ENCODE measurements around the gene PTH2R.
"Not testable (repeated sequence)": the region's sequence is repeated elsewhere in the genome, so short reads cannot be mapped to it uniquely, and the experiment has no call there.

PTH2R gene

GRCh38 chr2:208406474-208407451 lies at the start of gene PTH2R:
PTH2R (plus strand) TSS chr2:208406792; CDS start chr2:208407044, 252 bp downstream.
- no peak for DNase-seq (ENCODE audit: low read depth)

DNA sequence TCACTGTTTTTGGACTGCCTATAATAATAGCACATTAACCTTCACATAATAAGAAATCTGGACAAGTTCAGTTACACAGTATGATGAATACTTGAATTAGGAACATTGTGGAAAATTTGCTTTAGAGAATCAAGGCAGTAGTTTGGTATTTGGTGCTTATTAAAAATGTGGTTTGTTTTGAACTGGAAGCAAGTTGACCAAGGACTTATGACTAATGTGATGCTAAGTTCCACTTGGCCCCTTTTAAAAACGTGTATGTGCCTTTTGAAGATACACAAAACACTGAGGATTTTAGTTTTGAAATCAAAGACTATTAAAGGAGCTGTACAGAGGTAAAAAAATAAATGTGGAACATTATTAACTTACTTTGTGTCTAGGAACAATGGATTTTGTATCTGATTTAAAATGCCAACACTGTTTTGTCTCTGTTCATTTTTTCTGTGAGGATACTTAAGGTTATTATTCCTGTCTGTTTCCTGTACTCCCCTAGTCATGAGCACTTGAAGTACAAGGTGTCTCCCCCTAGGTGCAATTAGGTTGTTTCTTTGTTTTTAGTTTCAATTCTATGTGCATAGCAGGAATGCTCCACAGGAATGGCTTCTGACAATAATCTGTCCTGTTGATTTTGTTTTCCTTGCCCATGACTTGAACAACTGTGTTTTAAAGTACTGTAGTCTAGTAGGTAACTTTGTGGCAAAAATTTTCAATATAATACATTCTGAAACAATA lies 49.6 kb upstream of the PTH2R start:
- no peak for DNase-seq (ENCODE audit: low read depth)

DNA sequence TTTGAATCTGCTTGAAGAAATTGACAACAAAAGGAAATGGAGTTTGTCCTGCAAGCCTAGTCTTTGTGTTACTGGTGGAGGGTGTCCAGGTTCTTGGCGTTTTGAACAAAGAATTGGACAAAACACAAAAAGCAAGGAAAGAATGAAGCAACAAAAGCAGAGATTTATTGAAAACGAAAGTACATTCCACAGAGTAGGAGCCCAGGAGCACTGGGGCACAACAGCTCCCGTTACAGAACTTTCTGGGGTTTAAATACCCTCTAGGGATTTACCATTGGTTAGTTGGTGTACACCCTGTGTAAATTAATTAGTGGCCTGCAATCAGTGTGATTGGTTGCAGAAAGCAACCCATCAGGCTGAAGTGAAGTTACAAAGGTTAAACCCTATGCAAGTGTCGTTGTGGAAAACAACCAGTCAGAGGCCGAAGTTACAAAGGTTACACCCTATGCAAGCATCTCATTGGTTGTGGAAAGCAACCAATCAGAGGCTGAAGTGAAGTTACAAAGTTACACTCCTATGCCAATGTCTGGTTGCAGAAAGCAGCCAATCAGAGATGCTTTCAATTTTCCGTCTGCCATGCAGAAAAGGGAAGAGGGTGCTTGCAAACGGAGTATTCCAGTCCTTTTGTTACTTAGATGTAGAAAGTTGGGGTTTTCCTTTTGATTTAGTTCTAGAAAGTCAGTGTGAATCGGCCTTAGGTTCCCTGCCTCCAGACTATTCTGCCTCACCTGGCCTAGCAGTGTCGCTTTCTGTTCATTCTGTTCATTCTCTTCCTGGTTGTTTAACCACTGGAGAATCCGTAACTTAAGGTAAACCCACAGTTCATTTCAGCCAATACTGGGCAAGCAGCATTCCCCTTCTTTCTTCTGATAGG lies 47.6 kb upstream of the PTH2R start:
- DNase-seq (ENCODE audit: low read depth): no peak

DNA sequence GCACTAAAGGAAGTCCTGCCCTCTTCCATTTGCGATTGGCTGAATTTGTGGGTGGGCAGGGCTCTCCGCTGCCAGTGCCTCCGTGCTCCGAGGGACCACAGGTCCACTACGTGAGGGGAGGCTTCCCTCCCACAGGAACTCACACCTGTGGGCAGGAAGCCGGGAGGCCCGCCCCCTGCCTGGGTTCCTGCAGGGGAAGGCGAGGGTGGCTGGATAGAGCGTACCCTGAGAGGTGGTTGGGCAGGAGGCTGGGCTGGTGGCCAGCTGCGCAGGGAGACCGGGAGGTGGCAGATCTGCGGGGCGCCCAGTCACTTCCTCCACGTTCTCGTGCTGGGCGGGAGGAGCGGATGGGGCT lies 47.0 kb upstream of the PTH2R start:
- DNase-seq (ENCODE audit: low read depth): no peak

- no peak for DNase-seq (ENCODE audit: low read depth)
These were observed 46.1 kb upstream of the PTH2R start for GRCh38 chr2:208360259-208361076.

DNA sequence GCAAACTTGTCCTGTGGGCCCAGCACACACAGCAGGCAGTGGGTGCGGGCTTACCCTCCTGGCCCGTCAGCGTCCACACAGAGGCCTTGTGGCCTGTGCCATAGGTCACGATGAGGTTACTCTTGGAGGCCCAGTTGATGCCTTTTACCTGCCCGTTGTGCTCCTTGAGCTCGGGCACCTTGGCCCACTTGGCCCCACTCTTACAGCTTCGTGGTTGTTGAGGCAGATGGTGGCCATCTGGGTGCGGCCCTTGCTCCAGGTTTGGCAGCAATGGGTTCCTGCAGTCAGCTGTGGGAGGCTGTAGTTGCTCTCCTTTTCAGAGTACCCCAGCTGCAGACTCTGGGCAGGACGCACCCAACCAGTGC lies 45.5 kb upstream of the PTH2R start:
- no peak for DNase-seq (ENCODE audit: low read depth)

- DNase-seq (ENCODE audit: low read depth): peak; percentile 30
These were observed 43.1 kb upstream of the PTH2R start for GRCh38 chr2:208363485-208363884.

DNA sequence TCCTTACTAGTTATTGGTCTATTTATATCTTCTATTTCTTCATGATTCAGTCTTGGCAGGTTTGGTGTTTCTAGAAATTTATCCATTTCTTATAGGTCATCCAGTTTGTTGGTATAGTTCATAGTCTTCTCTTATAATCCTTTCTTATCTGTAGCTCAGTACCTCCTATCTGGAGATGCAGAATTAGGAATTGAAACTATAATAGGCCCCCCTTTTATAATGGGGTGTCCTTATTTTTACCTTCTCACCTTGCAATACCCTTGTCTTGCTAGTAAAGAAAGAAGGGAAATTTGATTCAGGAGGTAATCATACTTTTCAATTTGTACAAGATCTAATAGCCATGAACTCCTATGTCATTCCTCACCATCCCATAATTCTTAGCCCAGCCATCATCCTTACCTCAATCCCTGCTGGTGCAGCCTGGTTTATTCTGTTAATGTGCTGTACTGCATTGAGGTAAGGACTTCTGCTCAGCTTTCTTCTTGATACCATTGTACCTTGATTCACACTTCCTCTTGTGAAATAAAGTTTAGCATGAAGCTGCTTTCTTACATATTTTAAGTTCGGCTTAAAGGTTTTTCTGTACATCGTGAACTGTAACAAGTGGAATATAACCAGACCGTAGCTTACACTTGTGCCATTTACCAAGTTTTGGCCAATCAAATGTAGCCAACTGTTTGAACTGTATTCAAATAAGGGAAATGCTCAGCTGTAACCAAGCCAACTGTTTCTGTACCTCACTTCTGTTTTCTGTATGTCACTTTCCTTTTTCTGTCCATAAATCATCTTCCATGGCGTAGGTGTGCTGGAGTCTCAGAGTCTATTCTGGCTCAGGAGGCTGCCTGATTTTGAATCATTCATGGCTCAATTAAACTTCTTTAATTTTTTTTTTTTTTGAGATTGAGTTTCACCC lies 40.1 kb upstream of the PTH2R start:
- no peak for DNase-seq (ENCODE audit: low read depth)

DNA sequence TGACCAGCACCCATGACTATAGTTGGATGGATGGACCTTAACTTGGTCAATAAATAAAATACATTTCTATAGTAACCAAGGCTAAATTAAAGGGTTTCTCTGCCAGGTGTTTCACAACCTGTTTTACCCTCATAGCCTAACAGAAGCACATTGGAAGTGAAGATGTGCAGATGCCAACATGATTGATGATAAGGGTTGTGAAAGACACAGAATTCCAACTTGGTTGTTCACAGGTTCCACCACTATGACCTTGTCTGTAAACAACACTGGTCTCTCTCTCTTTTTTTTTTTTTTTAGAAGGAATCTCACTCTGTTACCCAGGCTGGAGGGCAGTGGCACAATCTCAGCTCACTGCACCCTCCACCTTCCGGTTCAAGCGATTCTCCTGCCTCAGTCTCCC lies 37.5 kb upstream of the PTH2R start:
- no peak for DNase-seq (ENCODE audit: low read depth)

- DNase-seq (ENCODE audit: low read depth): no peak
These were observed 35.5 kb upstream of the PTH2R start for GRCh38 chr2:208370881-208371633.

GRCh38 chr2:208371634-208371935 lies 35.0 kb upstream of the PTH2R start:
- DNase-seq (ENCODE audit: low read depth): no peak

GRCh38 chr2:208373460-208374089 lies 33.0 kb upstream of the PTH2R start:
- DNase-seq (ENCODE audit: low read depth): peak; percentile 19

DNA sequence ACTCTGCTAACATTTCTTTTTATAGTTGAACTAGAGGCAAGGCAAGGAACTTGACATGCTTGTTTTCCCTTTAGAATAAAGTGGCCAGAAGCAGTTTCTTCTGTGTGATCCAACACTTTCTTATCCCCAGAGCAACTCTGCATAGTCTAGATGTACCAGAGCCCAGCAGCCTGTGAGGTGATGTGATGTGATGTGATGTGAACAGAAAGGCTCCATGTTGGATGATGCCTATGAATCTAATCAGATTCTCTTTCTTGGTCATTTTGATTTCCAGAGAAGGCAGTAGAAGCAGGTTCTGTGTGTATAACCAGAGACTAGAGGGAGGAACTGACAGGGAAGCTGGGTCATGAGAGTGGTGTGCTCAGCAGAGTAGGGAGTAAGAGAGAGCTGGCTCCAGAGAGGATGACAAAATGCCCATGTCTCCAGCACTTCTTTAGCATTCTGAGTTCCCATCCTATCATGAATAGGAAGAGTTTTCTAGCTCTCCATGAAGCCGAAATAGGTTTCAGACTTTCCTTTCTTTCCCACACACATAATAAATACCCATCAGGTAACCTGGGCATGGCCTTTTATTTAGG lies 31.0 kb upstream of the PTH2R start:
- no peak for DNase-seq (ENCODE audit: low read depth)

DNA sequence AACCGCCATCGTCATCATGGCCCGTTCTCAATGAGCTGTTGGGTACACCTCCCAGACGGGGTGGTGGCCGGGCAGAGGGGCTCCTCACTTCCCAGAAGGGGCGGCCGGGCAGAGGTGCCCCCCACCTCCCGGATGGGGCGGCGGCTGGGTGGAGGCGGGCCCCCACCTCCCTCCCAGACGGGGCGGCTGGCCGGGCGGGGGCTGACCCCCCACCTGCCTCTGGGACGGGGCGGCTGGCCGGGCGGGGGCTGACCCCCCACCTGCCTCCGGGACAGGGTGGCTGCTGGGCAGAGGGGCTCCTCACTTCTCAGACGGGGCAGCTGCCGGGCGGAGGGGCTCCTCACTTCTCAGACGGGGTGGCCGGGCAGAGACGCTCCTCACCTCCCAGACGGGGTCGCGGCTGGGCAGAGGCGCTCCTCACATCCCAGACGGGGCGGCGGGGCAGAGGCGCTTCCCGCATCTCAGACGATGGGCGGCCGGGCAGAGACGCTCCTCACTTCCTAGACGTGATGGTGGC lies 29.2 kb upstream of the PTH2R start:
- DNase-seq (ENCODE audit: low read depth): not testable (repeated sequence)

DNA sequence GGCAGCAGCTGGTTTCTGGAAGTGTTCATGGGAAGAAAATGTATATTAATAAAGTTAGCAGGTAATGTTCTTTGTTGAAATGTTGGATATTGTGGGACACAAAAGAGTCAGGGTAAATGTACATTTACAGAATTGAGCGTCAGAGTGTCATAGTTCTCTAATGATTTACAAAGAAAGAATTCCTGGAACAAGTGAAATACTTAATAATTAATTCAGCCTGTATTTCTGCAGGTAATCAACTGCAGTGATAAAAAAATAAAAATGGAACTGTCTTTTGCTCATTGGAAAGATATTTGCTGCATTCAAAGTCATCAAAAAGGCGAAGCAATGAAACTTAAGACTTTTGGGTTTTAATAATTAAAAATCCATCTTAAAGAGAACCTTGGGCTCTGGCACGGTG lies 27.4 kb upstream of the PTH2R start:
- DNase-seq (ENCODE audit: low read depth): no peak

DNA sequence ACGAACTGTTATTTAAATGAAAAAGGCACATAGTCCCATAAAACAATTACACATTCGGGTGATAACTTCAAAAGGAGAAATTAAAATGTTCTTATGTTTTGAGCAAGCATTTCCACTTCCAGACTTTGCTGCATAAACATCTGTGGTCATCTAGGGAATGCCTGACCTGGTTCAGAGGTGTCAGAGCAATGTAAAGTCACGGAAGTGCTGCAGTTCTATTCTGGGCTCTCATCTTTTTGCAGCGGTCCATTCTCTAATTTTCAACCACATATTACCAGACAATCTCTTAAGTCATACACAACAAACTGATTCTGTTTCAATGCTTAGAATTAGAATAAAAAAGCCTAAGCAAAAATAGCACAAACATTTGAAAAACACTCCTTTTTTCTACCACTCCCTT lies 22.0 kb upstream of the PTH2R start:
- DNase-seq (ENCODE audit: low read depth): no peak

- DNase-seq (ENCODE audit: low read depth): no peak
These were observed 20.1 kb upstream of the PTH2R start for GRCh38 chr2:208386541-208386940.

DNA sequence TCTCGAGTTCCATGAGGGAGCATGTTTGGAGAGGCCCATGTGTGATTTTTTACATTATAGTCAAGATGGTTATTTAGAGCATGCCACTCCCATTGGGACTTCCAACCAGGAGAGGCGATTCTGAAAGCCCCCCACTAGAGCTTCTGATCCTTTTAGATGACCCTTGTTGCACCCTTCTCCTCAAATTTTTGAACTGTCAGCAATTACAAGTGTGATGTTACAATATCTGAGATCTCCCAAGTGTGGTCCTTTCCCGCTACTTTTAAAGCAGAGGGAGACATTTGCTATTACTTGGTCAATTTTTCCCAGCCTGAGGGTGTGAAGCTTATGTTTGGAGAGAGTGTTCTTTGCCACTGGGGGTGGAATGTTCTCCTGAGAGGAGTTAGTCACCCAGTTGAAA lies 16.7 kb upstream of the PTH2R start:
- DNase-seq (ENCODE audit: low read depth): no peak

GRCh38 chr2:208392300-208392699 lies 14.3 kb upstream of the PTH2R start:
- no peak for DNase-seq (ENCODE audit: low read depth)

All from stromal cell of bone marrow (primary cell).